CD4-positive, alpha-beta T cell treated with Interferon gamma for 1 hour (primary cell): ENCODE measurements around the gene NUP210.

Source experiments
- DNase-seq: peaks from one replicate; pipeline ENCODE4 v3.0.0-alpha.2; 2020

Gene NUP210

GRCh38 chr3:13285007-13285567, 135.0 kb downstream of the NUP210 start:
- no peak for DNase-seq

- DNase-seq: no peak
Measured at GRCh38 chr3:13283877-13284264, 136.3 kb downstream of the NUP210 start.

GRCh38 chr3:13282986-13283876, 136.9 kb downstream of the NUP210 start:
- no peak for DNase-seq

GRCh38 chr3:13282358-13282985, 137.7 kb downstream of the NUP210 start:
- no peak for DNase-seq

GRCh38 chr3:13281507-13282357, 138.4 kb downstream of the NUP210 start:
- no peak for DNase-seq

GRCh38 chr3:13280811-13281506, 139.2 kb downstream of the NUP210 start:
- no peak for DNase-seq

- no peak for DNase-seq
Measured at GRCh38 chr3:13280122-13280790, 139.9 kb downstream of the NUP210 start.

- no peak for DNase-seq
Measured at GRCh38 chr3:13279532-13279910, 140.6 kb downstream of the NUP210 start.

- no peak for DNase-seq
Measured at GRCh38 chr3:13278783-13279531, 141.2 kb downstream of the NUP210 start.

- no peak for DNase-seq
Measured at GRCh38 chr3:13277860-13278531, 142.1 kb downstream of the NUP210 start.

- DNase-seq: no peak
Measured at GRCh38 chr3:13277196-13277813, 142.8 kb downstream of the NUP210 start.

- DNase-seq: no peak
Measured at GRCh38 chr3:13276438-13277195, 143.5 kb downstream of the NUP210 start.

- no peak for DNase-seq
Measured at GRCh38 chr3:13275376-13276005, 144.6 kb downstream of the NUP210 start.

- no peak for DNase-seq
Measured at GRCh38 chr3:13274551-13275332, 145.4 kb downstream of the NUP210 start.

- no peak for DNase-seq
Measured at GRCh38 chr3:13274125-13274524, 146.0 kb downstream of the NUP210 start.

GRCh38 chr3:13273604-13274105, 146.5 kb downstream of the NUP210 start:
- no peak for DNase-seq

- no peak for DNase-seq
Measured at GRCh38 chr3:13272831-13273603, 147.1 kb downstream of the NUP210 start.
